ENCODE results near the gene FDX1. TPM values are rescaled to one million over a fixed set of nuclear protein-coding genes. Genes with fewer than 3 reads are reported as not detected.

FDX1 gene
- total and polyA plus RNA-seq, 11 donors, result 12.3 to 28.5 (median 21.1) TPM

- Histone ChIP-seq H3K9me3 (no peaks in the 10 kb centered on the region), H3K27me3 (no peaks in the 10 kb centered on the region), H3K4me1 (peaks cover 0 to 13% (median 0%) of the 10 kb centered on the region in 12 donors), H3K36me3 (peaks cover 0 to 9% (median 0%) of the 10 kb centered on the region in 9 donors), H3K27ac (no peak overlapping the region), H3K4me3 (no peak overlapping the region)
- TF ChIP-seq POLR2A (IDR thresholded peaks at IDR 0.05) (no peak), CTCF (IDR thresholded peaks at IDR 0.05) (peak; percentile 12 to 55 (median 28))
- intact Hi-C loops (cut with DNase I), result loop anchor here in 3 of 10 donors (5.0 to 10.0 kb wide), 3 partner anchors 784 to 989 kb away; no protein-coding TSS in a partner anchor
- WGBS, 4 donors, result 70 to 76% (median 73%) methylated on average over 5 of the region's 5 CpGs
- DNase-seq, result no peak
- ATAC-seq, result no peak
Measured at GRCh38 chr11:110447897-110448745, 18.4 kb downstream of the FDX1 start.

GRCh38 chr11:110450246-110450645 lies 20.5 kb downstream of the FDX1 start:
- H3K9me3 ChIP-seq, result no peaks in the 10 kb centered on the region
- no peak for TF ChIP-seq CTCF (IDR thresholded peaks at IDR 0.05)
- no peak for TF ChIP-seq POLR2A (IDR thresholded peaks at IDR 0.05)
- ATAC-seq (no peak), DNase-seq (no peak)
- no peak overlapping the region for H3K27ac ChIP-seq
- H3K27me3 ChIP-seq, result no peaks in the 10 kb centered on the region
- intact Hi-C loops (cut with DNase I), result loop anchor here in 2 of 10 donors (5.0 to 10.0 kb wide), 2 partner anchors 775 to 777 kb away; no protein-coding TSS in a partner anchor
- no peak overlapping the region for H3K4me3 ChIP-seq
- WGBS, 4 donors, result 81 to 97% (median 96%) methylated on average over 2 of the region's 2 CpGs
- peaks cover 0 to 13% (median 0%) of the 10 kb centered on the region in 12 donors for H3K4me1 ChIP-seq
- peaks cover 0 to 5% (median 0%) of the 10 kb centered on the region in 9 donors for H3K36me3 ChIP-seq

GRCh38 chr11:110452720-110453119 lies 23.0 kb downstream of the FDX1 start:
- no peaks in the 10 kb centered on the region for H3K27me3 ChIP-seq
- H3K27ac ChIP-seq, result no peak overlapping the region
- no peak overlapping the region for H3K4me3 ChIP-seq
- ATAC-seq (no peak), DNase-seq (no peak)
- WGBS, 4 donors, result 95 to 100% (median 98%) methylated on average over 2 of the region's 2 CpGs
- intact Hi-C loops (cut with DNase I), result loop anchor here in 2 of 10 donors (5.0 to 10.0 kb wide), 2 partner anchors 772 to 775 kb away; no protein-coding TSS in a partner anchor
- peaks cover 0 to 14% (median 0%) of the 10 kb centered on the region in 12 donors for H3K4me1 ChIP-seq
- no peak for TF ChIP-seq POLR2A (IDR thresholded peaks at IDR 0.05)
- no peak for TF ChIP-seq CTCF (IDR thresholded peaks at IDR 0.05)
- peaks cover 0 to 11% (median 0%) of the 10 kb centered on the region in 9 donors for H3K36me3 ChIP-seq
- no peaks in the 10 kb centered on the region for H3K9me3 ChIP-seq

GRCh38 chr11:110453684-110454354 lies 24.1 kb downstream of the FDX1 start:
- no peak overlapping the region for H3K4me3 ChIP-seq
- intact Hi-C loops (cut with DNase I), result loop anchor here in 2 of 10 donors (5.0 to 10.0 kb wide), 2 partner anchors 771 to 773 kb away; no protein-coding TSS in a partner anchor
- no peak for TF ChIP-seq CTCF (IDR thresholded peaks at IDR 0.05)
- TF ChIP-seq POLR2A (IDR thresholded peaks at IDR 0.05), result no peak
- peaks cover 0 to 20% (median 5%) of the 10 kb centered on the region in 9 donors for H3K36me3 ChIP-seq
- ATAC-seq (no peak), DNase-seq (no peak)
- 83 to 94% (median 90%) methylated on average over 5 of the region's 5 CpGs for WGBS, 4 donors
- no peak overlapping the region for H3K27ac ChIP-seq
- H3K4me1 ChIP-seq, result peaks cover 0 to 10% (median 0%) of the 10 kb centered on the region in 12 donors
- no peaks in the 10 kb centered on the region for H3K27me3 ChIP-seq
- H3K9me3 ChIP-seq, result no peaks in the 10 kb centered on the region
